ENCODE measurements around the gene NISCH.

DNA sequence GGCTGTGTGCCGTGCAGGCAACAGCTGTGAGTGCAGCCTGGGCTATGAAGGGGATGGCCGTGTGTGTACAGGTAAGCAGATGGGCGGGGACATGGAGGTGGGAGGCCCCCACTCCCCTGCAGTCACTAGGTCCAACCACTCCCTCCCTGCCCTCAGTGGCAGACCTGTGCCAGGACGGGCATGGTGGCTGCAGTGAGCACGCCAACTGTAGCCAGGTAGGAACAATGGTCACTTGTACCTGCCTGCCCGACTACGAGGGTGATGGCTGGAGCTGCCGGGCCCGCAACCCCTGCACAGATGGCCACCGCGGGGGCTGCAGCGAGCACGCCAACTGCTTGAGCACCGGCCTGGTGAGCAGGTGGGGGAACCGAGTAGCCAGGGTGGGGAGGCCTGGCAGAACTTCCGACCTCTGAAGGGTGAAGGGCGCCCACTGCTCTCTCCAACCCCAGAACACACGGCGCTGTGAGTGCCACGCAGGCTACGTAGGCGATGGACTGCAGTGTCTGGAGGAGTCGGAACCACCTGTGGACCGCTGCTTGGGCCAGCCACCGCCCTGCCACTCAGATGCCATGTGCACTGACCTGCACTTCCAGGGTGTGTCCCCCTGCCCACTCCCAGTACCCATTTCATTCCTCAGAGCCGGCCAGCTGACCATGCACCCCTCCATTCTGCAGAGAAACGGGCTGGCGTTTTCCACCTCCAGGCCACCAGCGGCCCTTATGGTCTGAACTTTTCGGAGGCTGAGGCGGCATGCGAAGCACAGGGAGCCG lies 66.7 kb downstream of the NISCH start:
- TF ChIP-seq, protein P1, sequence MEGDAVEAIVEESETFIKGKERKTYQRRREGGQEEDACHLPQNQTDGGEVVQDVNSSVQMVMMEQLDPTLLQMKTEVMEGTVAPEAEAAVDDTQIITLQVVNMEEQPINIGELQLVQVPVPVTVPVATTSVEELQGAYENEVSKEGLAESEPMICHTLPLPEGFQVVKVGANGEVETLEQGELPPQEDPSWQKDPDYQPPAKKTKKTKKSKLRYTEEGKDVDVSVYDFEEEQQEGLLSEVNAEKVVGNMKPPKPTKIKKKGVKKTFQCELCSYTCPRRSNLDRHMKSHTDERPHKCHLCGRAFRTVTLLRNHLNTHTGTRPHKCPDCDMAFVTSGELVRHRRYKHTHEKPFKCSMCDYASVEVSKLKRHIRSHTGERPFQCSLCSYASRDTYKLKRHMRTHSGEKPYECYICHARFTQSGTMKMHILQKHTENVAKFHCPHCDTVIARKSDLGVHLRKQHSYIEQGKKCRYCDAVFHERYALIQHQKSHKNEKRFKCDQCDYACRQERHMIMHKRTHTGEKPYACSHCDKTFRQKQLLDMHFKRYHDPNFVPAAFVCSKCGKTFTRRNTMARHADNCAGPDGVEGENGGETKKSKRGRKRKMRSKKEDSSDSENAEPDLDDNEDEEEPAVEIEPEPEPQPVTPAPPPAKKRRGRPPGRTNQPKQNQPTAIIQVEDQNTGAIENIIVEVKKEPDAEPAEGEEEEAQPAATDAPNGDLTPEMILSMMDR (IDR thresholded peaks at IDR 0.05), result no peak
- TF ChIP-seq ZFX (IDR thresholded peaks at IDR 0.05; ENCODE audit: borderline replicate concordance), result no peak

Data from 22Rv1 (cell line).